Neural cell (in vitro differentiated cells): ENCODE data around the gene CTNNA2. TPM values are rescaled to one million over a fixed set of nuclear protein-coding genes. Genes with fewer than 3 reads are reported as not detected.

Source experiments
- H2AFZ ChIP-seq: fragments of 200-600, 300-800 bp; sonication (generic), shearing (Covaris generic); 2 replicates; pipeline ENCODE4 v1.6.0; 2014; ENCODE audit warnings: low read depth, mild to moderate bottlenecking, antibody characterized with exemption, low read length, moderate library complexity
- H3F3A ChIP-seq: fragments of 200-600 bp; shearing (Covaris generic); 2 replicates; pipeline ENCODE4 v1.6.1; 2016; ENCODE audit warnings: mild to moderate bottlenecking, moderate library complexity, mixed read lengths, antibody characterized with exemption, low read length; ENCODE audit not compliant: insufficient read depth, poor library complexity, severe bottlenecking
- H3K27ac ChIP-seq: fragments of 200-600, 300-800 bp; sonication (generic), shearing (Covaris generic); 2 replicates; pipeline ENCODE4 v1.5.1; 2014; ENCODE audit warnings: mild to moderate bottlenecking, low read length, moderate library complexity
- H3K27me3 ChIP-seq: fragments of 300-800, 200-600 bp; sonication (generic), shearing (Covaris generic); 2 replicates; pipeline ENCODE4 v1.6.0; 2014; ENCODE audit warnings: mild to moderate bottlenecking, low read depth, low read length, moderate library complexity; ENCODE audit not compliant: insufficient read depth
- H3K36me3 ChIP-seq: fragments of 300-800, 200-600 bp; sonication (generic), shearing (Covaris generic); 2 replicates; pipeline ENCODE4 v1.5.1; 2014; ENCODE audit warnings: mild to moderate bottlenecking, antibody characterized with exemption, low read length, moderate library complexity; ENCODE audit not compliant: insufficient read depth
- H3K4me2 ChIP-seq: fragments of 300-800, 200-600 bp; sonication (generic), shearing (Covaris generic); 2 replicates; pipeline ENCODE4 v1.6.0; 2014; ENCODE audit warnings: mild to moderate bottlenecking, low read length
- H3K4me3 ChIP-seq: fragments of 300-800, 200-600 bp; sonication (generic), shearing (Covaris generic); 2 replicates; pipeline ENCODE4 v1.5.1; 2014; ENCODE audit warnings: mild to moderate bottlenecking, low read length, moderate library complexity
- H3K79me2 ChIP-seq: fragments of 200-600 bp; shearing (Covaris generic); replicated peaks from 2 replicates; pipeline ENCODE4 v1.6.0; 2014; ENCODE audit warnings: mild to moderate bottlenecking, low read length, moderate library complexity; ENCODE audit not compliant: insufficient read depth
- H3K9ac ChIP-seq: fragments of 300-800, 200-600 bp; sonication (generic), shearing (Covaris generic); 2 replicates; pipeline ENCODE4 v1.6.1; 2016; ENCODE audit warnings: mild to moderate bottlenecking, low read length, mixed read lengths
- H3K9me2 ChIP-seq: fragments of 200-600 bp; shearing (Covaris generic); 2 replicates; pipeline ENCODE4 v1.6.1; 2016; ENCODE audit warnings: mild to moderate bottlenecking, low read length, mixed read lengths; ENCODE audit not compliant: insufficient read depth
- H3K9me3 ChIP-seq: fragments of 200-600, 300-800 bp; sonication (generic), shearing (Covaris generic); 2 replicates; pipeline ENCODE4 v1.6.1; 2016; ENCODE audit warnings: mild to moderate bottlenecking, mixed run types, low read length, moderate library complexity, mixed read lengths
- H4K20me1 ChIP-seq: fragments of 200-600 bp; shearing (Covaris generic); 2 replicates; pipeline ENCODE4 v1.6.1; 2016; ENCODE audit warnings: mild to moderate bottlenecking, mixed run types; ENCODE audit not compliant: insufficient read depth
- CTCF ChIP-seq: fragments of 450-650 bp; IDR thresholded peaks from 2 replicates; pipeline ENCODE4 v1.5.1; 2014; ENCODE audit warnings: antibody characterized with exemption, mild to moderate bottlenecking, moderate library complexity; ENCODE audit not compliant: poor library complexity, severe bottlenecking
- EP300 ChIP-seq: fragments of 450-650 bp; conservative IDR thresholded peaks from 2 replicates; pipeline ENCODE4 v1.6.1; 2014; ENCODE audit warnings: antibody characterized with exemption, mild to moderate bottlenecking, moderate library complexity; ENCODE audit not compliant: poor library complexity, severe bottlenecking
- EZH2 ChIP-seq: fragments of 200-600, 300-800 bp; shearing (Covaris generic), sonication (generic); IDR thresholded peaks from 2 replicates; pipeline ENCODE4 v1.6.1; 2014; ENCODE audit warnings: antibody characterized with exemption, low read length, borderline replicate concordance, mild to moderate bottlenecking; ENCODE audit not compliant: insufficient read depth, poor library complexity, severe bottlenecking
- MXI1 ChIP-seq: fragments of 450-650 bp; conservative IDR thresholded peaks from 2 replicates; pipeline ENCODE4 v1.6.1; 2014; ENCODE audit warnings: antibody characterized with exemption, mild to moderate bottlenecking; ENCODE audit not compliant: poor library complexity, severe bottlenecking
- POLR2AphosphoS5 ChIP-seq: IDR thresholded peaks from 2 replicates; pipeline ENCODE4 v1.6.1; 2012
- RAD21 ChIP-seq: fragments of 450-650 bp; conservative IDR thresholded peaks from 2 replicates; pipeline ENCODE4 v1.6.1; 2014; ENCODE audit warnings: antibody characterized with exemption, mild to moderate bottlenecking, moderate library complexity
- REST ChIP-seq: IDR thresholded peaks from 2 replicates; pipeline ENCODE4 v1.6.1; 2012; ENCODE audit warnings: borderline replicate concordance
- SMC3 ChIP-seq: fragments of 450-650 bp; conservative IDR thresholded peaks from 2 replicates; pipeline ENCODE4 v1.6.1; 2014; ENCODE audit warnings: antibody characterized with exemption, mild to moderate bottlenecking, moderate library complexity; ENCODE audit not compliant: poor library complexity
- TAF1 ChIP-seq: IDR thresholded peaks from 2 replicates; pipeline ENCODE4 v1.6.1; 2012; ENCODE audit warnings: low read depth
- polyA plus RNA-seq: library from polyadenylated mRNA; depleted of rRNA; stranded (reverse); fragments of >200 nt; gene quantifications from 2 replicates; pipeline ENCODE4 v1.2.3, GENCODE V29; 2014

The CTNNA2 gene
- polyA plus RNA-seq, 1 donor from 2014 or later: 194 TPM

DNA sequence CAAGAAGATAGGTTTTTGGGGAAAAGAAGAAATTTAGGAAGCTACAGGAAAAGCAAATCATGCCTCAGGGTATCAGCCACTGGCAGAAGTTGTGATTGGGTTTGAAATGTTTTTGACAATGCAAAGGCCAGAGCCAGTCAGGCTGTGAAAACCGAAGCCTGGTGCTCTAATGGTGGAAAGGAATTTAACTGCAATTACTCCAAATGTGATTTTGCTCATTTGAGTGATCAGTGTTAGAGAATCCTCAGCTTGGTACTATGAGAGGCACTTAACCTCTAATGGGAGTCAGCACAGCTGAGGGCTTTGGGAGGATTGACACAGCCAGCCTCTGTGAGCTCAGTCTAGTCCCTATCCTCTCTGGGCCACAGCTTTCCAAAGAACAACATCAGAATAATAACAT, 615.2 kb downstream of the CTNNA2 start:
- H3K36me3 ChIP-seq: no peaks in the 10 kb centered on the region

DNA sequence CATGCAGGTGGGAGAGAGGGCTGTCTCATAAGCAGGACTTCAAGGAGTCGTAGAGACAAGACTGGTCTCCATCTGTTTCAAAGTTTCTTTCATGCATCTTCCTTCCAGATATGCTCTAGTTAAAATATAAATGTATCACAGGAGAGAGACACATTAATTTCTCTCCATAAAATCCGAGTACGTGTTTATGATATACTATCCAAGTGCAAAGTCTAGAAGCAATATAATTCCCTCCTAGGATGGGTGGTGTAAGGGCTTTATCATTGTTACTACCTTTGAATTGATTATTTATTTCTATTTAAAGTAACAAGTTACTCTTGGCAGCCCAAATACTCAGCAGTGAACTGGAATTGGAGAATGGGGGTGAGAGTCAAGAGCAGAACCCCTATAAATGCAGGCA, 619.4 kb downstream of the CTNNA2 start:
- no peaks in the 10 kb centered on the region for H3F3A ChIP-seq
- no peaks in the 10 kb centered on the region for H3K9me3 ChIP-seq
- H4K20me1 ChIP-seq: no peaks in the 10 kb centered on the region
- no peak overlapping the region for H3K27ac ChIP-seq
- H3K9me2 ChIP-seq: no peaks in the 10 kb centered on the region
- H3K27me3 ChIP-seq: no peaks in the 10 kb centered on the region
- H3K9ac ChIP-seq: no peak overlapping the region
- no peaks in the 10 kb centered on the region for H3K36me3 ChIP-seq
- H3K4me2 ChIP-seq: no peak overlapping the region
- H3K79me2 ChIP-seq: no peaks in the 10 kb centered on the region
- H2AFZ ChIP-seq: no peak overlapping the region
- H3K4me3 ChIP-seq: no peak overlapping the region
- TF ChIP-seq POLR2AphosphoS5 (no peak), RAD21 (no peak), TAF1 (no peak), SMC3 (no peak), EP300 (no peak), CTCF (no peak), REST (no peak)

More for the DNA sequence above, 615.2 kb downstream of the CTNNA2 start:
- Histone ChIP-seq H3K4me2 (no peak overlapping the region), H3K27ac (no peak overlapping the region), H4K20me1 (no peaks in the 10 kb centered on the region), H3K79me2 (no peaks in the 10 kb centered on the region), H3K27me3 (no peaks in the 10 kb centered on the region), H3F3A (no peaks in the 10 kb centered on the region), H2AFZ (no peak overlapping the region), H3K9me3 (no peaks in the 10 kb centered on the region), H3K9me2 (no peaks in the 10 kb centered on the region), H3K9ac (no peak overlapping the region), H3K4me3 (no peak overlapping the region)
- no peak for TF ChIP-seq MXI1
- no peak for TF ChIP-seq REST
- TF ChIP-seq POLR2AphosphoS5: no peak
- TF ChIP-seq EZH2: no peak
- TF ChIP-seq RAD21: no peak
- no peak for TF ChIP-seq TAF1
- TF ChIP-seq CTCF: no peak
- TF ChIP-seq SMC3: no peak
- TF ChIP-seq EP300: no peak
